K562 (cell line): Measurements from ENCODE around the gene BCAS4. TPM values are rescaled to one million over a fixed set of nuclear protein-coding genes. Genes with fewer than 3 reads are reported as not detected.
"Not testable (repeated sequence)": the region's sequence is repeated elsewhere in the genome, so short reads cannot be mapped to it uniquely, and the experiment has no call there.

Source experiments
- ATAC-seq: fragments of 200-7000 bp; cut with Tn5 transposase; 3 replicates; pipeline ENCODE4 v1.9.1; 2020; ENCODE audit warnings: moderate library complexity
- BruUV-seq: library from RNA; stranded (reverse); fragments of 400-500 nt; replicated peaks from 2 replicates; lab custom pipeline; 2021; lab: Mats Ljungman, UMichigan
- CTCF ChIA-PET: fragments of 300-600 bp; formaldehyde crosslinking; extraction: SDS; loops from one replicate; lab custom pipeline; 2021; ENCODE audit warnings: low intra/inter-chr PET ratio; lab: Yijun Ruan, JAX
- POLR2A ChIA-PET: fragments of 300-600, 350-650 bp; sonication (Branson Sonifier 250); formaldehyde crosslinking; extraction: SDS; loops from one replicate; lab custom pipeline; 2021; ENCODE audit warnings: antibody characterized with exemption, inconsistent platforms; lab: Yijun Ruan, JAX
- DNase-seq, 4 experiments: peaks; one replicate each; pipeline versions ENCODE4 v3.0.0 to v3.0.0-alpha.2; 2011 to 2018; ENCODE audit warnings: low spot score in 3 of 4, mixed read lengths in 3 of 4; ENCODE audit errors: extremely low read depth in 1 of 4
- FAIRE-seq: peaks from 2 replicates; lab custom pipeline; 2011; peaks lifted over from hg19 to GRCh38; lab: Jason Lieb, UNC
- H2AFZ ChIP-seq: 2 replicates; pipeline ENCODE4 v1.6.0; 2011; ENCODE audit warnings: low read depth, low read length, control low read depth, inconsistent platforms
- H3K27ac ChIP-seq: fragments of 200-600 bp; 3 replicates; pipeline ENCODE4 v1.8.0; 2011; ENCODE audit warnings: low read depth, mild to moderate bottlenecking, control low read depth, inconsistent platforms, low read length, moderate library complexity, mixed read lengths; ENCODE audit errors: extremely low read depth
- H3K27me3 ChIP-seq, 2 experiments: fragments of 300-600 bp in 1 of 2; 2 replicates in 1 of 2; 3 replicates in 1 of 2; pipeline versions ENCODE4 v1.6.0 to v1.8.0; 2011; ENCODE audit warnings: inconsistent platforms in 2 of 2, low read length in 2 of 2, mild to moderate bottlenecking in 1 of 2, mixed read lengths in 1 of 2, moderate library complexity in 1 of 2; ENCODE audit not compliant: control insufficient read depth in 2 of 2, insufficient read depth in 2 of 2
- H3K36me3 ChIP-seq: fragments of 300-600 bp; 3 replicates; pipeline ENCODE4 v1.8.0; 2011; ENCODE audit warnings: mild to moderate bottlenecking, low read length, inconsistent platforms; ENCODE audit not compliant: control insufficient read depth, insufficient read depth
- H3K4me1 ChIP-seq, 2 experiments: fragments of 200-600 bp in 1 of 2; replicated peaks in 1 of 2; 2 replicates in 1 of 2; 3 replicates in 1 of 2; pipeline versions ENCODE4 v1.5.1 to v1.8.0; 2011; ENCODE audit warnings: inconsistent platforms in 2 of 2, low read length in 2 of 2, mild to moderate bottlenecking in 1 of 2, mixed read lengths in 1 of 2, moderate library complexity in 1 of 2; ENCODE audit not compliant: control insufficient read depth in 2 of 2, insufficient read depth in 2 of 2
- H3K4me2 ChIP-seq: 2 replicates; pipeline ENCODE4 v1.6.1; 2011; ENCODE audit warnings: low read length, control low read depth, inconsistent platforms, mixed read lengths; ENCODE audit not compliant: insufficient read depth
- H3K4me3 ChIP-seq: fragments of 200-600 bp; sonication (generic), shearing (Covaris generic); 2 replicates; pipeline ENCODE4 v1.5.1; 2016; ENCODE audit warnings: control low read depth, inconsistent platforms
- H3K79me2 ChIP-seq: fragments of 200-600 bp; 3 replicates; pipeline ENCODE4 v1.8.0; 2011; ENCODE audit warnings: low read length, inconsistent platforms; ENCODE audit not compliant: control insufficient read depth, insufficient read depth
- H3K9ac ChIP-seq, 2 experiments: 2 replicates each; pipeline versions ENCODE4 v1.6.0 to v1.6.1; 2011; ENCODE audit warnings: low read depth in 2 of 2, low read length in 2 of 2, control low read depth in 1 of 2, inconsistent platforms in 1 of 2, mild to moderate bottlenecking in 1 of 2, mixed read lengths in 1 of 2; ENCODE audit not compliant: insufficient read depth in 1 of 2
- H3K9me1 ChIP-seq: one replicate; pipeline ENCODE4 v1.6.0; 2011; ENCODE audit warnings: inconsistent platforms, mild to moderate bottlenecking, low read length, moderate library complexity; ENCODE audit not compliant: control insufficient read depth, insufficient read depth
- H3K9me3 ChIP-seq: replicated peaks from 2 replicates; pipeline ENCODE4 v1.5.1; 2011; ENCODE audit warnings: low read depth, low read length, inconsistent platforms; ENCODE audit not compliant: control insufficient read depth, insufficient read depth
- H4K20me1 ChIP-seq: replicated peaks from 2 replicates; pipeline ENCODE4 v1.6.1; 2011; ENCODE audit warnings: low read length, inconsistent platforms, mixed read lengths; ENCODE audit not compliant: control insufficient read depth, insufficient read depth
- ARHGAP35 ChIP-seq: fragments of 450-650 bp; IDR thresholded peaks from 2 replicates; pipeline ENCODE4 v1.6.1; 2018; ENCODE audit not compliant: partially characterized antibody
- ARID1B ChIP-seq: fragments of 450-650 bp; IDR thresholded peaks from 2 replicates; pipeline ENCODE4 v1.6.1; 2016; ENCODE audit warnings: antibody characterized with exemption, mild to moderate bottlenecking, inconsistent platforms
- ARID2 ChIP-seq: fragments of 450-650 bp; IDR thresholded peaks from 2 replicates; pipeline ENCODE4 v1.6.1; 2017; ENCODE audit warnings: antibody characterized with exemption, mild to moderate bottlenecking
- BCOR ChIP-seq: fragments of 450-650 bp; IDR thresholded peaks from 2 replicates; pipeline ENCODE4 v1.6.1; 2016
- ELF4 ChIP-seq: fragments of 450-650 bp; formaldehyde crosslinking; IDR thresholded peaks from 2 replicates; pipeline ENCODE4 v1.4.0; 2022; ENCODE audit warnings: missing genetic modification characterization
- FOXA3 ChIP-seq, 2 experiments: fragments of 450-650 bp in 1 of 2; sonication (generic) in 1 of 2; formaldehyde crosslinking; IDR thresholded peaks in 1 of 2; conservative IDR thresholded peaks in 1 of 2; 2 replicates each; pipeline versions ENCODE4 v1.4.0 to v1.8.0; 2020 to 2022; ENCODE audit warnings: mild to moderate bottlenecking in 2 of 2, missing genetic modification reagents in 1 of 2
- HDAC2 ChIP-seq: fragments of 450-650 bp; IDR thresholded peaks from 2 replicates; pipeline ENCODE4 v1.6.1; 2016; ENCODE audit warnings: mild to moderate bottlenecking
- HDGF ChIP-seq: fragments of 450-650 bp; IDR thresholded peaks from 2 replicates; pipeline ENCODE4 v1.6.1; 2016
- MTA1 ChIP-seq: fragments of 450-650 bp; IDR thresholded peaks from 2 replicates; pipeline ENCODE4 v1.6.1; 2017; ENCODE audit warnings: borderline replicate concordance
- MTA2 ChIP-seq: fragments of 450-650 bp; IDR thresholded peaks from 2 replicates; pipeline ENCODE4 v1.6.1; 2016; ENCODE audit warnings: low read depth
- NCOR1 ChIP-seq: fragments of 450-650 bp; IDR thresholded peaks from 2 replicates; pipeline ENCODE4 v1.6.1; 2016; ENCODE audit warnings: mild to moderate bottlenecking, moderate library complexity
- SMARCE1 ChIP-seq: fragments of 450-650 bp; IDR thresholded peaks from 2 replicates; pipeline ENCODE4 v1.7.1; 2016; ENCODE audit warnings: mild to moderate bottlenecking
- TAL1 ChIP-seq: fragments of 450-650 bp; IDR thresholded peaks from 2 replicates; pipeline ENCODE4 v1.6.1; 2016; ENCODE audit warnings: mild to moderate bottlenecking
- ZEB2 ChIP-seq: fragments of 450-650 bp; IDR thresholded peaks from 2 replicates; pipeline ENCODE4 v1.6.1; 2016
- WGBS: fragments of 100-300 bp; shearing (Covaris generic); methylation state at CpG from one replicate; pipeline ENCODE4 v1.1.6; 2016; ENCODE audit warnings: low coverage, mixed read lengths; ENCODE audit not compliant: insufficient coverage; ENCODE audit errors: missing lambda C conversion rate; 5-methylcytosine and 5-hydroxymethylcytosine counted together
- in situ Hi-C: fragments of 300-500 bp; cut with MboI; formaldehyde crosslinking; loops from 4 replicates; pipeline ENCODE4 v1.15.0; 2018; ENCODE audit warnings: inconsistent platforms, mixed read lengths
- intact Hi-C: fragments of 100-400 bp; cut with micrococcal nuclease; formaldehyde crosslinking; loops from 2 replicates; pipeline ENCODE4 v1.14.2; 2022
- polyA plus RNA-seq, 8 experiments: library from polyadenylated mRNA; depleted of rRNA in 4 of 8; stranded (reverse) in 5 of 8; unstranded in 3 of 8; fragments of >200 nt; fragmentation: Nextera tagmentation in 2 of 8; fragmentation: Illumina TruSeq in 1 of 8; extraction: Ambion mirVana in 2 of 8; extraction: Trizol in 1 of 8; gene quantifications; 2 replicates each; pipeline versions ENCODE4 v1.2.1 to v1.2.3, GENCODE V29; 2011 to 2014; ENCODE audit warnings: inconsistent platforms in 1 of 8, missing spikeins in 1 of 8
- total RNA-seq, 7 experiments: library from RNA; depleted of rRNA in 6 of 7; stranded (reverse); fragments of >200 nt in 6 of 7; fragmentation: Illumina TruSeq in 2 of 7; extraction: Trizol in 2 of 7; gene quantifications; 2 replicates each; pipeline versions ENCODE4 v1.2.1 to v1.2.3, GENCODE V29; 2011 to 2021; ENCODE audit warnings: low replicate concordance in 1 of 7
- TF ChIP-seq, protein P1 (sequence below): fragments of 450-650 bp; formaldehyde crosslinking; IDR thresholded peaks from 2 replicates; pipeline ENCODE4 v1.4.0; 2022; ENCODE audit warnings: missing genetic modification characterization
- TF ChIP-seq, protein P2 (sequence below): fragments of 200-800 bp; sonication (Bioruptor generic); IDR thresholded peaks from 2 replicates; pipeline ENCODE4 v1.6.1; 2017; ENCODE audit warnings: missing genetic modification characterization, missing compliant biosample characterization
- TF ChIP-seq, protein P3 (sequence below): fragments of 450-650 bp; IDR thresholded peaks from 2 replicates; pipeline ENCODE4 v1.6.1; 2016
- TF ChIP-seq, protein P4 (sequence below): fragments of 450-650 bp; IDR thresholded peaks from 2 replicates; pipeline ENCODE4 v1.6.1; 2016; ENCODE audit warnings: antibody characterized with exemption

The BCAS4 gene
- total and polyA plus RNA-seq, 9 of the 15 experiments (the other 6 are each of a cell fraction or from before 2014, with no cell fraction given): 0.15 to 2.3 (median 0.47) TPM

DNA sequence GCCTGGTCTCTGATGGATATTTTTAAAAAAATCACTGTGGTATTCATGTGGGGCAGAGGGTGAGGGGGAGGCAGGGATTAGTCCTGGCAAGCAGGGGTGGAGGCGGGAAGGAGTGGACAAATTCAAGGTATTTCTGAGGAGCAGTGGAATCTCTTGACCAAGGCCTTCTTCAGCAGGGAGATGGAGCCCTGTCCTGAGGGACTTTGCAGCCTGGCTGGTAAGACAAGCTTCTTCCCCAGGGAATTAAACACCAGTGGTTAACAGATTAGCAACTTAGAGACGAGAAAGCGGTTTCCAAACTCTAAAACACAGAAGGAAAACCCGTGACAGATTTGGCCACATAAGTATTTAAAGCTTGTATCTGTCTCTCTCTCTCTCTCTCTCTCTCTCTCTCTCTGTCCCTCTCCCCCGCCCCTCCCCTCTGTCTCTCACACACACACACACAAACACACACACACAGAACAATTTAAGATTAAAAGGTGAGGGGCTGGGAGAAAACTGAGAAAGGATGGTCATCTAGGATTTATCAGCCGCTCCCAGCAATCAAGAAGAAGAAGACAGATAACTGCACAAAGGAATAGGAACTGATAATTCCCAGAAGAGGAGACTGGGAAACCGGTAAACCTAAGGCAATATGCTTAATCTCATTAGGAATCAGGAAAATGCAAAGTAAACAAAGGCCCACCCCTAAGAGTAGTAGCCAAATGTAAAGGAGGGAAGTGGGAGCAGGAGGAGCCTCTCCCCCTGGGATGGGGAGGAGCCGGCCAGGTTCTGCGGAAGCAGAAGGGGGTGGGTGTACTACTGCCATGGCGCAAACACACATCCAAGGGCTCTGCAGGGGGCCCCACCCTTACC lies 27.7 kb upstream of the BCAS4 start:
- H4K20me1 ChIP-seq, H3K79me2 ChIP-seq, CTCF ChIA-PET, H3K9me3 ChIP-seq, BruUV-seq, H3K27me3 ChIP-seq, intact Hi-C loops, in situ Hi-C loops, H3K9me1 ChIP-seq, DNase-seq, H3K4me3 ChIP-seq, H3K36me3 ChIP-seq: not testable (repeated sequence)
- Histone ChIP-seq H2AFZ (peak overlapping the region; percentile 90), H3K4me1 (peaks cover 19 to 43% of the 10 kb centered on the region in 2 experiments), H3K27ac (peak overlapping the region; percentile 38; the same call in 1 of the 3 replicates), H3K4me2 (peak overlapping the region; percentile 63; the same call in 1 of the 2 replicates), H3K9ac (peak overlapping the region in 1 of 2 experiments; percentile 77; a peak in 2 of 4 replicates)
- 9% methylated on average over 7 of the region's 10 CpGs for WGBS
- FAIRE-seq (peak; percentile 80), ATAC-seq (peak; percentile 80)
- POLR2A ChIA-PET: interaction anchor here (0.5 to 1.0 kb wide), 2 partner anchors 12 to 112 kb away, joined by 3 to 4 read pairs; no protein-coding TSS in a partner anchor
- TF ChIP-seq BCOR (0 out of 2 replicates have a peak, but pooled peaks have one; percentile 27), HDGF (peak; percentile 82; the same call in 1 of the 2 replicates), ARID2 (0 out of 2 replicates have a peak, but pooled peaks have one; percentile 22), NCOR1 (peak; percentile 32; the same call in 1 of the 2 replicates), ZEB2 (0 out of 2 replicates have a peak, but pooled peaks have one; percentile 22), MTA1 (peak; percentile 56; the same call in 1 of the 2 replicates), HDAC2 (peak; percentile 50), ARHGAP35 (peak; percentile 32), TAL1 (peak; percentile 53), ELF4 (peak; percentile 93), SMARCE1 (peak; percentile 71; the same call in 1 of the 2 replicates), MTA2 (peak; percentile 60), FOXA3 (CRISPR knock-in tag; conservative IDR thresholded peaks at IDR 0.05 in 1 of 2, IDR thresholded peaks at IDR 0.05 in 1 of 2) (peak in 1 of 2 experiments; percentile 85; a peak in 2 of 4 replicates), ARID1B (peak; percentile 80)
- TF ChIP-seq, protein P1, sequence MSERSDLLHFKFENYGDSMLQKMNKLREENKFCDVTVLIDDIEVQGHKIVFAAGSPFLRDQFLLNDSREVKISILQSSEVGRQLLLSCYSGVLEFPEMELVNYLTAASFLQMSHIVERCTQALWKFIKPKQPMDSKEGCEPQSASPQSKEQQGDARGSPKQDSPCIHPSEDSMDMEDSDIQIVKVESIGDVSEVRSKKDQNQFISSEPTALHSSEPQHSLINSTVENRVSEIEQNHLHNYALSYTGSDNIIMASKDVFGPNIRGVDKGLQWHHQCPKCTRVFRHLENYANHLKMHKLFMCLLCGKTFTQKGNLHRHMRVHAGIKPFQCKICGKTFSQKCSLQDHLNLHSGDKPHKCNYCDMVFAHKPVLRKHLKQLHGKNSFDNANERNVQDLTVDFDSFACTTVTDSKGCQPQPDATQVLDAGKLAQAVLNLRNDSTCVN (CRISPR knock-in tag): peak; percentile 70; the same call in 1 of the 2 replicates
- TF ChIP-seq, protein P2, sequence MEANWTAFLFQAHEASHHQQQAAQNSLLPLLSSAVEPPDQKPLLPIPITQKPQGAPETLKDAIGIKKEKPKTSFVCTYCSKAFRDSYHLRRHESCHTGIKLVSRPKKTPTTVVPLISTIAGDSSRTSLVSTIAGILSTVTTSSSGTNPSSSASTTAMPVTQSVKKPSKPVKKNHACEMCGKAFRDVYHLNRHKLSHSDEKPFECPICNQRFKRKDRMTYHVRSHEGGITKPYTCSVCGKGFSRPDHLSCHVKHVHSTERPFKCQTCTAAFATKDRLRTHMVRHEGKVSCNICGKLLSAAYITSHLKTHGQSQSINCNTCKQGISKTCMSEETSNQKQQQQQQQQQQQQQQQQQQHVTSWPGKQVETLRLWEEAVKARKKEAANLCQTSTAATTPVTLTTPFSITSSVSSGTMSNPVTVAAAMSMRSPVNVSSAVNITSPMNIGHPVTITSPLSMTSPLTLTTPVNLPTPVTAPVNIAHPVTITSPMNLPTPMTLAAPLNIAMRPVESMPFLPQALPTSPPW (CRISPR knock-in tag): peak; percentile 81
- TF ChIP-seq, protein P3, sequence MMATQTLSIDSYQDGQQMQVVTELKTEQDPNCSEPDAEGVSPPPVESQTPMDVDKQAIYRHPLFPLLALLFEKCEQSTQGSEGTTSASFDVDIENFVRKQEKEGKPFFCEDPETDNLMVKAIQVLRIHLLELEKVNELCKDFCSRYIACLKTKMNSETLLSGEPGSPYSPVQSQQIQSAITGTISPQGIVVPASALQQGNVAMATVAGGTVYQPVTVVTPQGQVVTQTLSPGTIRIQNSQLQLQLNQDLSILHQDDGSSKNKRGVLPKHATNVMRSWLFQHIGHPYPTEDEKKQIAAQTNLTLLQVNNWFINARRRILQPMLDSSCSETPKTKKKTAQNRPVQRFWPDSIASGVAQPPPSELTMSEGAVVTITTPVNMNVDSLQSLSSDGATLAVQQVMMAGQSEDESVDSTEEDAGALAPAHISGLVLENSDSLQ: peak; percentile 40
- TF ChIP-seq, protein P4, sequence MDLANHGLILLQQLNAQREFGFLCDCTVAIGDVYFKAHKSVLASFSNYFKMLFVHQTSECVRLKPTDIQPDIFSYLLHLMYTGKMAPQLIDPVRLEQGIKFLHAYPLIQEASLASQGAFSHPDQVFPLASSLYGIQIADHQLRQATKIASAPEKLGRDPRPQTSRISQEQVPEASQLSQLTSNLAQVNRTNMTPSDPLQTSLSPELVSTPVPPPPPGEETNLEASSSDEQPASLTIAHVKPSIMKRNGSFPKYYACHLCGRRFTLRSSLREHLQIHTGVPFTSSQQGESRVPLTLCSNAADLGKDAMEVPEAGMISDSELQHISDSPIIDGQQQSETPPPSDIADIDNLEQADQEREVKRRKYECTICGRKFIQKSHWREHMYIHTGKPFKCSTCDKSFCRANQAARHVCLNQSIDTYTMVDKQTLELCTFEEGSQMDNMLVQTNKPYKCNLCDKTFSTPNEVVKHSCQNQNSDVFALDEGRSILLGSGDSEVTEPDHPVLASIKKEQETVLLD: 0 out of 2 replicates have a peak, but pooled peaks have one; percentile 58
